ENCODE measurements around the gene PPM1K.
A peak's percentile ranks its signal among the peaks of the same experiment; 100 is the strongest.

The PPM1K gene

DNA sequence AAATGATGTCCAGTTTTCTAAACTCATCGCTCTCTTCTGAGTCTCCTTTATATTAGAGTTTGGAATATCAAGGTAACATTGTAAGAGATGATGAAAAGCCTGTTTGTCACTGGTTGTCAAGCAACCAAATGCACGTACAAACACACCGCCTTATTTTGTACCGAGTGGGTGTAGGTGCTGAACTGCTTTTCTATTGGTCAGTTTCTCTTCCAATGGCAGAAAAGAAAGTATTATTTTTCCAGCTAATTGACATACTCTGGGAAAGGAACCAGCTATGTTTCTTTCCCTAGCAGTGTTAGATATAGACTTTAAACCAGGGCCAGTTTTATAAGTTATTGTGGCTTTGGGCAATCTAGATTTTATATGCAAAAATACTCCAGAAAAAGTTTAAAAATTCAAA is 6.6 kb upstream of the PPM1K start:
- no peak for DNase-seq (ENCODE audit: low read depth)
- TF ChIP-seq, protein P1, sequence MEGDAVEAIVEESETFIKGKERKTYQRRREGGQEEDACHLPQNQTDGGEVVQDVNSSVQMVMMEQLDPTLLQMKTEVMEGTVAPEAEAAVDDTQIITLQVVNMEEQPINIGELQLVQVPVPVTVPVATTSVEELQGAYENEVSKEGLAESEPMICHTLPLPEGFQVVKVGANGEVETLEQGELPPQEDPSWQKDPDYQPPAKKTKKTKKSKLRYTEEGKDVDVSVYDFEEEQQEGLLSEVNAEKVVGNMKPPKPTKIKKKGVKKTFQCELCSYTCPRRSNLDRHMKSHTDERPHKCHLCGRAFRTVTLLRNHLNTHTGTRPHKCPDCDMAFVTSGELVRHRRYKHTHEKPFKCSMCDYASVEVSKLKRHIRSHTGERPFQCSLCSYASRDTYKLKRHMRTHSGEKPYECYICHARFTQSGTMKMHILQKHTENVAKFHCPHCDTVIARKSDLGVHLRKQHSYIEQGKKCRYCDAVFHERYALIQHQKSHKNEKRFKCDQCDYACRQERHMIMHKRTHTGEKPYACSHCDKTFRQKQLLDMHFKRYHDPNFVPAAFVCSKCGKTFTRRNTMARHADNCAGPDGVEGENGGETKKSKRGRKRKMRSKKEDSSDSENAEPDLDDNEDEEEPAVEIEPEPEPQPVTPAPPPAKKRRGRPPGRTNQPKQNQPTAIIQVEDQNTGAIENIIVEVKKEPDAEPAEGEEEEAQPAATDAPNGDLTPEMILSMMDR (conservative IDR thresholded peaks at IDR 0.05; ENCODE audit: low read depth, low read length) = no peak
- no peak overlapping the region for H3K4me3 ChIP-seq (ENCODE audit: low read length)

DNA sequence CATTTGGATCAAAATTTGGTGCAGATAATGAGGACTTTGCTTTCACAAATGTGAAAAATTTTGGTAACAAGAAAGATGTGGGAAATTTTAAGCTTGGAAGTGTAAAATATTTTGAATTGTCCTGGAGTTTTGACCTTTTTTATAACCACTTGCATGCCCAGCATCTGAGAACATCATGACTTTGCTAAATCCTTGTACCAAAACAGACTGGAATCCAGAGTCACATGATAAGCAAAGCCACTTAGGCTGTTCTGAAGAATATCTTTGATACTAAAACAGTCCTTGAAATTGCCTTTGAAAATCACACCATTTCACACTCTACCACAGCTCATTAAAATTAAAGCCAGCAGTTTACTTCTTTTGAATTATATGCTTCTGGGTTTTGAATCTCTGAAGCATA is 2.5 kb upstream of the PPM1K start:
- H3K4me3 ChIP-seq (ENCODE audit: low read length) = no peak overlapping the region
- TF ChIP-seq, protein P1 (conservative IDR thresholded peaks at IDR 0.05; ENCODE audit: low read depth, low read length) = no peak
- peak; percentile 83 for DNase-seq (ENCODE audit: low read depth)

DNA sequence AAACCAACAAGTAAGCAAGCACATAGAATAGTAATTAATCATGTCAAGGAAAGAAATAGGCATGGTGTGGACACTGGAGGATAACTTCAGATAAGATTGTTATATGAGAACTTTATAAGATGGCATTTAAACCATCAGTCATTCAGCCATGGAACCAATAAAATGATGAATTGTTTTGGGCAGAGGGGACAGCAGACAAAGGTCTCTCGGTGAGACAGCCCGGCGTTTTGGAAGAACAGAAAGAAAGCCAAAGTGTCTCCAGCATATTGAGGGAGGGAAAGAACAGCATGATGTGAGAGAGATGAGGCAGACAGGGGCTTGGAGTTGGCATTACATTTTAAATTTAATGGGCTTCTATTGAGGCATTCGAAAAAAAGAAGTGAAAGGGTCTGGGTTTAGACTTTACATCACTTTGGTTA is 883 bp upstream of the PPM1K start:
- no peak for DNase-seq (ENCODE audit: low read depth)
- peak overlapping the region; percentile 85 for H3K4me3 ChIP-seq (ENCODE audit: low read length)
- TF ChIP-seq, protein P1 (conservative IDR thresholded peaks at IDR 0.05; ENCODE audit: low read depth, low read length) = no peak

DNA sequence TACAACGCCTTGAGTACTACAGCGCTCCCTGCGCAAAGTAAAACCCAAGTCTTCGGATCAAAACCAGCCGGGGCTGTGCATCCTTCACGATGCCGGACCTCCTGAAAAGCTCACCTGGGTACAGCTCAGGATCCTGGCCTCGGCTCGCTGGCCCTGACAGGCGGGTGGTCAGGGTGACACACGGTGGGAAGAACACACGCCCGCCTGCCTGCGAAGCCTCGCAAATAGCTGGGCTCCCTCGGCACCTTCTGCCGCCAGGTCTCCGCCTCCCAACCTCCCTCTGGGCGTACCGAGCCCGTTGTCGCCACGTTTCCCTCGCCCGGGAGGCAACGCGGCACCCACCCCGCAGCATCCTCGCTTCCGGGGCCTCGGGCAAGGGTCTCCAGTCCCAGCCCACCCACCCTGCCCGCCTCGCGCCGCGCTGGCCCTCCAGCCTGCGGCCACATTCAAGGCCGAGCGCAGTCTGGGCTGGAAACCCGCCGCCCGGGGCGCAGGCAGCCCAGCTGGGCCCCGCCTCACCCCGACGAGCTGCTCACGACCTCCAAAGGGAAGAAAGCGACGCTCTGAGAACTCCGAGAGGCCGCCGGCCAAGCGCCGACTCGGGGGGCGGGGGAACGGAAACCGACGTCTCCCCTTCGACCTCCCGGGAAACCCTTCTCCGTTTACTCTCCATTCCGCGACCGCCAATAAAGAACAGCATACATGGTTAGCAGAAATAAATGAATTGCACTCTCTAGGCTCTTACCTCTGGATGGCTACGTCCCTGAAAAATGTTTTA is 511 bp downstream of the PPM1K start:
- peak overlapping the region; percentile 85 for H3K4me3 ChIP-seq (ENCODE audit: low read length)
- DNase-seq (ENCODE audit: low read depth) = no peak
- TF ChIP-seq, protein P1 (conservative IDR thresholded peaks at IDR 0.05; ENCODE audit: low read depth, low read length) = no peak

DNA sequence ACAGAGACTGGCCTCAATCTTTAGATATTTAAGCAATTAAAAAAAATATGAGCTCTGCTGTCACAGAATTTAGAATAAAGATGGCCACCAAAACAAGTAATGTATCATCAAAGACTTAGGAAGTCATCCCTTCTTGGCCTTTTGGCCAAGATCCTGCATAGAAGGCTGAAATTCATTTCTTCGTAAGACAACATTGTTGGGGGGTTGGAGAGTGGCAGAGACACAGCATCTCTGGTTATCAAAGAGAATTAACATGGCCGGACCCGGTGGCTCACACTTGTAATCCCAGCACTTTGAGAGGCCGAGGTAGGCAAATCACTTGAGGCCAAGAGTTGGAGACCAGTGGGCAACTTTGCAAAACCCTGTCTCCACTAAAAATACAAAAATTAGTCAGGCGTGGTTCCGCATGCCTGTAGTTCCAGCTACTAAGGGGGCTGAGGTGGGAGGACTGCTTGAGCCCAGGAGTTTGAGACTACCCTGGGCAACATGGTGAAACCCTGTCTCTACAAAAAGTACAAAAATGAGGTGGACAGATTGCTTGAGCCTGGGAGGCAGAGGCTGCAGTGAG is 4.0 kb downstream of the PPM1K start:
- TF ChIP-seq, protein P1 (conservative IDR thresholded peaks at IDR 0.05; ENCODE audit: low read depth, low read length) = no peak
- no peak for DNase-seq (ENCODE audit: low read depth)
- no peak overlapping the region for H3K4me3 ChIP-seq (ENCODE audit: low read length)

DNA sequence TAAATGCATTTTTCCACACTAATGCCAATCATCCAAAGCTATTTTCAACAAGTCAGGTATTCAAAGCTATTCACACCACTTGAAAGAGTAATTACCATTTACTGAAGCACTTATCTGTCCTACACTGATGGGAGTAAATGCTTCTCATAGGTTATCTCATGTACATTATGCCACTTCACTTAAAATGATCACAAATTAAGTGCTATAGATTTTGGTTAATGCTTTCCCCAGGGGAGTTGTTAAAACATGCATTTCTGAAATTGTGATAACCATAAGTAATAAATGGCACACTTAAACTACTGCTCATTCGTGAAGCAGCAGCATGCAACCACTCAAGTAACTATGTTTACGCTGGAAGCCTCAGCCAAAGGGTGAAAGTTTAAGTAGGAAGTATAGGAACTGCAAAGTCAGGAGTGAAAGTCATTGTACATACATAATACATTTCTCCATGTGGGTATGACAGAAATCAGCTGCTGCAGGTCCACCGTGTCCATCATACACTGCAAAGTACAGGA is 6.6 kb downstream of the PPM1K start:
- no peak for DNase-seq (ENCODE audit: low read depth)
- TF ChIP-seq, protein P1 (conservative IDR thresholded peaks at IDR 0.05; ENCODE audit: low read depth, low read length) = no peak
- H3K4me3 ChIP-seq (ENCODE audit: low read length) = no peak overlapping the region
